ENCODE measurements around the gene DIAPH2.

The DIAPH2 gene

DNA sequence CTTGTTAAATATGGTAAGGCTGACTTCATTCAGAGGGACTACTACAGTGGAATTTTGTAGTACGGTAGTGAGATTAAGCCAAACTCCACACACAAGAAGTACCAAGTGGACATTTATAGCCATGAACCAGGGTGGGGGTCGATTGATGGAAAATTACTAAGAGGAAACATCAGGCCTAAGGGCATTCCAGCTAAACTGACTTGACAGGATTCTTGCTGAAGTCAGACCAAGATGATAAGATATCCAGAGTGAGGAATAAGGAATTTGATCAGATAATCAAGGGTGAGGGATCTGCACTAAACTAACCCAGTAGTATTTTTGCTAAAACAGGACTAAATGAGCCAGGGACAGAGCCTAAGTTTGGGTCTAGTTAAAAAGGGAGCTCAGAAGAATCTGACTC, 796.6 kb downstream of the DIAPH2 start:
- no peak for DNase-seq (ENCODE audit: low read depth in 2 of 2)

DNA sequence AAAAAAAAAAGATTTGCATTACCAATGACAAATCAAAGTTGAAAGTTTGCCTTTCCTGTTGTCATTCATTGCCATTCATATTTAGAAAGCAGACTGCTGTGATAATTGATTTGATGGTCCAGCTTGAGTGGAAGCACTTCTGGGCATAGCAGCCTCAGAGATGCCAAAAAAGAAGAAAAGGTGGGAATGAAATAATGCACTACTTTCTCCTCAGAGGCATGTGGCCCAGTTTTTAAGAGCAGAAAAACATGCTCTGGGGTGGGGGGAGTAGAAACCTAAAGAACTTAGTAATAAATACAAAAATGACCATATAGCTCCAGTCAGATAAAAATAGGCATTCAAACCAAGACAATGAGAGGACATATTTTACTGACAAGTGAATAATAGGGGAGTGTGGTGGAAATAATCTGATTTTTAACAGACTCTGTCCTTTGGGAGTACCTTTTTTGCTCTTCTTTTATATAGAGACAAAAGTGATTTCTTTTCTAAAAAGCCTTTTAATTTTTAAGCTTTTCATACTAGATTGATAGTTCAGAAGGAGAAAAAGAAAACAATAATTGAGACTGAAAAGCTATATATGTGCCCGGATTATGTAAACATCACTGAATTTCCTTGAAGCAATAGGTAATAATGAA, 798.1 kb downstream of the DIAPH2 start:
- no peak for DNase-seq (ENCODE audit: low read depth in 2 of 2)

DNA sequence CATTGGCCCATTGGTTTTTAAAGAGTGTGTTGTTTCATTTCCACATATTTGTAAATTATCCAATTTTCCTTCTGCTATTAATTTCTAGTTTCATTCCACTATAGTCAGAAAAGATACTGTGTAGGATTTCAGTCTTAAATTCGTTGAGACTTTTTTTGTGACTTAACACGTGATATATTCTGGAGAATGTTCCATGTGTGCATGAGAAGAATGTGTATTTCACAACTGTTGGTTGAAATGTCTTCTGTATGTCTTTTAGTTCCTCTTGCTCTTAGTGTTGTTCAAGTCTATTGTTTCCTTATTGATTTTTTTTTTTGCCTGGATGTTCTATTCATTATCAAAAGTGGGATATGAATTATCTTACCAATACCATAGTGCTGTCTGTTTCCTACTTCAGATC, 806.0 kb downstream of the DIAPH2 start:
- no peak for DNase-seq (ENCODE audit: low read depth in 2 of 2)

DNA sequence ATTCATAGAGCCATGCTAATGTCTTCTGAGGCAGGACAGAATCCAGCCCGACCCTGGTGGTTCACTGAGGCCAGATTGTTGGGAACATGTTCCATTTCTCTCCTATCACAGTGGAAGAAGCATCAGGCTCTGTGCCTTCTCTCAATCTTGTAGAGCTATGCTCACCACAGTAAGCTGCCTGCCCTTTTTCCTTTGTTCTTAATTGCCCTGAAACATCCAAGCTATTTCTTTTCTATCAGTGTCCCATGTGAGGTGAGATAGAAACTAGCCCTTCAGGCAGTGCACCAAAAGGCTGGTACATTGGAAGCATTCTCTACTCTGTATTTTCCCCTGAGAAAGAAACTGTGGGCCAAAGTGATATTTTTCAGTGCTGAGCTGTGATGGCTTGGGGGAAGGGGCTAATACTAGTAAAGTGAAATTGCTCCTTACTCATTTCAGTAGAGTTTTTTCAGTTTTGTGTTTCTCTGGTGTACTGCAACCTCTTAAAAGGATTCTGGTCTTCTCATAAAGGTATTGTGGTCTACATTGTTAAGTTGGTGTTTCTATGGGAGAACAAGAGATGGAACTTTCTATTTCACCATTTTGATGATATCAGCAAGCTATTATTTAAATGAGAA, 810.2 kb downstream of the DIAPH2 start:
- no peak for DNase-seq (ENCODE audit: low read depth in 2 of 2)

DNA sequence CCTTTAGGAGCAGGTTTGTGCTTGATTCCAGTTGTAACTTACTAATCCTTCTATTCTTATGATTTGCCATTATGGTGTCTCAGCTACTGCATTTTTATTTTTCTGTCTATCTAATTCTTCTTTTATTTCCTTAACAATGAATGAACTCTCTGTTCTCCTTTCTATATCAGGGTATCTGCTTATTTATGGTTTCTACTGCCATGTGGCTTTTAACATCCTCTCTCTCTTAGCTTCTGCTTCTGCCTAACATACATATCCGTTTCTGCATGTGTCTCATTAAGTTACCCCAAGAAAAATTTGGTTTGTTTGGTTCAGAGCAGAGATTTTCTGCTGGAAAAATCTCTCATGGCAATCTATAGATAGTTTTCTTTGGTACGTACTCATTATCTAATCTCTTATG, 813.5 kb downstream of the DIAPH2 start:
- DNase-seq (ENCODE audit: low read depth in 2 of 2): no peak

DNA sequence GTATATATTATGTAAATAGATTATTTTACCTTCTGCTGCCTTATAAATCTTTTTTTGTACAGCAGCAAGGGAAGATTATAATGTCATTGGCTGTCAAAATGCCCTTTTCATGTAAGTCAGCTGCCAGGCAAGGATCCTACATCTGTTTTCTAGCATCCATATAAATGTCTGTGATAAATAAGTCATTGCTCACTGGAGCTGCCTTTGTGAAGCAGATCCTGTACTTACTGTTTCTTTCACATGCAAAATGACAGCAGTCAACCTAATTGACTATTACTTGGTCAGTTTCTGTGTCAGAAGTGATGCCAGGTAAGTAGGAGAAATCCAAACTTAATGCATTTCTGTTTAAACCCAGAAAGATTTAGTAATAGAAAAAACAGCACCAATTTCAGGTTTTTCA, 819.8 kb downstream of the DIAPH2 start:
- no peak for DNase-seq (ENCODE audit: low read depth in 2 of 2)

DNA sequence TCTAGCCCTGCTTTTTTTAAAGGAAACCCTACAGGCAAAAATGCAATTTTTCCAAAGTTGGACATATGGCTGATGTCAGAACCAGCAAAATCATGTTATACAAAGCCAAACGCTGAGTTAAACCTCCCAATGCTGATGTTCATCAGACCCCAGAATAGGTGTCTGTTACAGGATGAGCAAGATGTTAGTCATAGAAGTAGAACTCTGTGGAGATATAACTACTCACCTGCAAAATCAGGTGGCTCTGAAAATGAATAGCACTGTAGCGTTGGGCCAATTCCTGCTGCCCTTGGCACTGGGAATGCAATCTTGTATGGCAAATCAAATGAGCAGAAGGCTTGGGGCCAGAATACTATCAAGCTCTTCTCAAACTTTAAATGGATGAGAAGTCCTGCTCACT, 833.1 kb downstream of the DIAPH2 start:
- no peak for DNase-seq (ENCODE audit: low read depth in 2 of 2)

DNA sequence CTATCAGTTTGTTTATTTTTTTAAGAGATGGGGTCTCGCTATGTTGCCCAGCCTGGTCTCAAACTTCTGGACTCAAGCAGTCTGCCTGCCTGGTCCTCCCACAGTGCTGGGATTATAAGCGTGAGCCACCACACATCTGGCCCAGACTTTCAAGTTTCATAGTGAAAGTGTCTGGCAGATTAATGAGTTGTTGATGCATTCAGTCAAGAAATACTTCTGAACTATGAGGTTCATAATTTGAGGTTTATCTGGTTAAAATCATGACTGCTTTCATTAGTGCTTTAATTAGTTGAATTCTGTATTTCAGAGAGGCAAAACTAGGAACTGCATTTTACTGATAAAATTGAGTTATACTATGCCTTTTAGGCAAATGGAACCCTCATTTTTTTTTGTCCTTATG, 837.7 kb downstream of the DIAPH2 start:
- no peak for DNase-seq (ENCODE audit: low read depth in 2 of 2)

DNA sequence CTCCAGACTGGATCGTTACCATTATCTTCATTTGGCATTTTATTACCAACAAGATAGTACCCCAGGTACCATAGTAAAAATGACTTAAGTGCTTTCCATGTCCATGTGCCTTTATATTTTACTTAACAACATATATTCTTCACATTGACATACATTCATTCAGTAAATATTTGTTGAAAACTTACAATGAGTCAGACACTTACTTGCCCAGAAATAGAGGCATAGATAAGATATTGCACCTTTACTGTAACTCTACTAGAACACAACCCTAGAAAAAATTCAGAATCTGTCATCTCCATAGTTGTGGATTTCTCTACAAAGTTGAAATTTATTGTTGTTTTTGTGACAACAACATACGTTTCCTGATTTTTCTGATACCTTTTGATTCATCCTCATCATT, 839.7 kb downstream of the DIAPH2 start:
- no peak for DNase-seq (ENCODE audit: low read depth in 2 of 2)

DNA sequence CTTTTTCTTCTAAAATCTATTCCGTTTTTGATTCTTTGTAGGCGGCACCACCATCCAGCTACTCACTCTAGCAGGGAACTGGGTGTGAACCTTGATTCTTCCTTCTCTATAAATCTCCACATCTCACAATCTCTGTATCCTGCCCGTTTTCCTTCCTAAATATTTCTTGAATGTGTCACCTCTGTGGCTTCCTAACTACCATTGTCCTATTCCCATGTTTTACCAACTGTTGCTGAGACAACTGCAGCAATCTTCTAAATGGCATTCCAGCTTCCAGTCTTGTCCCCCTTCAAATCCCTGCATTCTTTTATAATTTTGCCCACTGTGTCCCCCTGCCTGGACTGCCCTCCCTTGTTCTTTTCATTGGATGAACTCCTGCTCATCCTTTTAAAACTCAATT, 840.4 kb downstream of the DIAPH2 start:
- DNase-seq (ENCODE audit: low read depth in 2 of 2): no peak

DNA sequence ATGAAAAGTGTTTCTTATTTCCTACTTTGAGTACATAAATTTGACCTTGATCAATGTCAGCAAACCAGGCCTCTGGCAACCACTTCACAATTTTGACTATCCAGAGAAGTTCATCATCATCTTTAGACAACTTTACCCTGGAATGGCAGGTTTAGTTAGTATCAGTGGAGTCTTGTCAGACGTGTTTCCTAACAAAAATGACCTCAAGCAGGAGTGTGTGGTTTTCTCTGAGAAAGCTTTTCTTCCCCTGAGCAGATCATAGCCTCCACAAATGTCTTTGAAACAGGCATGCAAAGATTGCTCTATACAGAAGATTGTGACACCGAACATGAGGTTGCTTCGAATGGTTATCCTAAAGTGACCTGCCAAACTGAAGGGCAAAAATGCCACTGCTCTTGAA, 841.3 kb downstream of the DIAPH2 start:
- DNase-seq (ENCODE audit: low read depth in 2 of 2): no peak

DNA sequence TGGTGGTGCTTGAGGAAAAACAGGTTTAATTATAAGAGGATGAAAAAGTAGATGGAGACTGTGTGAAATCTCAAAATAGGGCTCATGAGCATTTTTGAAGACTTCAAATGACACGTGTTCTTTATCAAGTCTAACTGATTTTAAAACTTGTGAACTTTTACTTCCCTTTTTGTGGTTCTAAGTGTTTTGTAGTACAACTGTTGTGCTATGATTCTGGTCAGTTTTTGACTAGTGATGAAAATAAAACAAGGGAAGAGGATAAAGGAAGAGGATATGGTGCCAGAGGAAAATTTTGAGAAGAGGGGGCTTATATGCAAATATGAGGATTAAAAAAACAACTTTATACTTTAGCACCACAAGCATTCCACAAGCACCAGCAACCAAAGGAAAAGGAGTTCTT, 843.1 kb downstream of the DIAPH2 start:
- no peak for DNase-seq (ENCODE audit: low read depth in 2 of 2)

DNA sequence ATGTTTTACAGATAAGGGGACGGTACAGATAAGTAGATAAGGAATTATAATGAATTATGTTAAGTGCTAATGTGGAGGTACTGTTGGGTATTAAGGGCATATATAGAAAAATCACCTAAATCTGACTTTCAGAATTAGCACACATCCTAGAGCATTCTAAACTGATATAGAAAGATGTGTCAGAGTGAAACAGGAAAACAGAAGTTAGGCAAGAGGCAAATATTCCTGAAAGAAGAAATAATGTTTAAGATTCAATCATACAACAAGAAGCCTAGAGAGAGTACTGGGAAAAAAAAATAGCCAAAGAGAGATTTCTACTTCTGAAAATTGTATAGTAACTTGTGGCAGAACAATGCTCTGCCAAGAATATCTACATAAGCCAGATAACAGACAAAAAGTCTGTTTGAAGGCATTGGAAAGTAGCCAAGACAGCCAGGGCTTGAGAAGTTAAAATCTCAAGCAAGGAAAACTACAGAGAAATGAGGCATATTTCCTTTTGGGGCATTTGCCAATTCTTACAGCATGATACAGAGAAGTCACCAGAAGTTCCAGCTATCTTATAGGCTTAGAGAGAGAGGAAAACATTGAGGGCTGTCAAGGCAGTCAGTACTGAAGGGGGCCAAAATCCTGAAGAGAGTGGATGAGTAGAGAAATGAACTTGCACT, 845.0 kb downstream of the DIAPH2 start:
- no peak for DNase-seq (ENCODE audit: low read depth in 2 of 2)

DNA sequence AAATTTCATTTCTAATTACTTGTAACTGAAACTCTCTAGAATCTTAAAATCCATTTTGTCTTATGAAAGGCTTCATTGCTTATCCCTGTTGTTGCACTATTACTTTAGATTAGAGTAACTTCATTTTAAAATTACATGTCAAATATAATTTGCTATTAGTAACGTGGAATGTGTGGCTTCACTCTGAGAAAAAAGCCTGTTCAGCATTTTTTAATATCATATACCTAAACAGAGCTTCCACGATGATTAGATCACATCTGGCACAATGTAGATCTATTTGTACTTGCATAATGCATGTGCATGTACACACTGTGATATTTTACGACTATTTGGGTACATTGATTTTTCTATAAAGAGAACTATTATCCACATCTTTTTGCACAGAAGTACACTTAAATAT, 847.2 kb downstream of the DIAPH2 start:
- no peak for DNase-seq (ENCODE audit: low read depth in 2 of 2)

DNA sequence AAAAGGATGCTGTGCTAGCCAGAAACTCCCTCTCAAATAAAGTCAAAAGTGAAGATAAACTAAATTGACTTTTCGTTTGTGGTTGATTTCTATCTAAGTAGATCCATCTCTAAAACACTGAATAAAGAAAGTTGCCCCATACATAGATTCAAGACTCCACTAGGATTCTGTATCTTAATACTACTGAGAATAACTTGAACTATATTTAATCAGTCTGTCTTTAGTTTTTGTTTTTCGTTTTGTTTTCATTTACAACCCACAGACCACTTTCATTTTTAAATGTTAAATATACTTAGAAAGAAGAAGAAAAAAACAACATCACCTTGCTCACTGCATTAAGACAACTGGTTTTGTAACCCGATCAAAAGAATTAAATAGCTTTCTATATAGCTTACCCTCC, 854.1 kb downstream of the DIAPH2 start:
- no peak for DNase-seq (ENCODE audit: low read depth in 2 of 2)

DNA sequence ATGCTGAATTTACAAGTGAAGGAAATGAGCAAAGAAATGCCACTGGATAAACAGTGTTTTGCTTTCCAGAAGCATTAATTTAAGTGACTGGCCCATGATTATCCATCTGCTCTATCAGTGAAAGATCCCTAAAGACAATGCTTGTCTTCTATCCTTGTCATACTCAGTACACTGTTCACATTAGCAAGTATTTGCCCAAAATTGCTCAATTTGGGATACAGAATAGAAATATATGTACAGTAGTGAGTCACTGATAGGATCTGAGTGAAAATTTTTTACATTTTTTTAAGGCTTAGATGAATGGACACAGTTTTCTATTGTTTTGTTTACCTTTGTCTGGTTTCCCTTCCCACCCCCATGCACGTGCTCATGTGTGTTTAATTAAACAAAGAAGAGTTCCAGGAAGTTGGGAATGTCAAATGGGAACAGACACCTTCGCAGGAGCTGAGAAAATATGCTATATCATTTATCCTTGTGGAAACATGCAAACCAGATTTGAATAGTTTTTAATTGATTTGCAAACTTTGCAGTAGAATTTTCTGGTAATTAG, 855.4 kb downstream of the DIAPH2 start:
- DNase-seq (ENCODE audit: low read depth in 2 of 2): no peak

DNA sequence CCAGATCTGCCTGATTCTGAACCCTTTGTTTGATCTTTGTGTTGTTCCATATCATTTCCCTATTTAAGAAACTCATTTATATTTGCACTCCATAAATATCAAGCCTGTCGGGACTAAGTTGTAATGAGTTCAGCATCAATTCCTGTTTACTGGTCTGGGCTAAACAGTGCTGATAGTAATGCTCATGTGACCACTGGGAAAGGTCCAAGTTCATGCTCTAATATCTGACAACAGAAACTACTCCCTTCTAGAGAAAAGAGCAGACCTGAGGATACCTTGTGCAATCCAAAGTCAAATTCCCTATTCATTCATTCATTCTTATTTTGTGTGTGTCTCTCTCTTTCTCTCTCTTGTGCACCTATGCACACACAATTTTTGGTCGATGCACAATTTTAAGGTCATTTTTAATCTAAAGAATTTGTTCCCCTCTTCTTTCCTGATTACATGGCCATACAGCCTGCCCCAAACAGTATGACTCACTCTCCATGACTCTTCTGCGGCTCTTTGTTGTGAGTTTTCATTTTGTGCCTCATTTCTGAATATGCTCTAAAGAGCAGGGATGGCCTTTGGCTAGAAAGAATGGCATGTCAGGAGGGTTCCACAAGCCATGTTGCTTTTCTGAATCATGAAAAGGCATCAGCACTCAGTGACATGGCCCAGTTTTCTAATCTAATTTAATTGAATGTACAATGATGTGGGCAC, 863.4 kb downstream of the DIAPH2 start:
- DNase-seq (ENCODE audit: low read depth in 2 of 2): no peak

DNA sequence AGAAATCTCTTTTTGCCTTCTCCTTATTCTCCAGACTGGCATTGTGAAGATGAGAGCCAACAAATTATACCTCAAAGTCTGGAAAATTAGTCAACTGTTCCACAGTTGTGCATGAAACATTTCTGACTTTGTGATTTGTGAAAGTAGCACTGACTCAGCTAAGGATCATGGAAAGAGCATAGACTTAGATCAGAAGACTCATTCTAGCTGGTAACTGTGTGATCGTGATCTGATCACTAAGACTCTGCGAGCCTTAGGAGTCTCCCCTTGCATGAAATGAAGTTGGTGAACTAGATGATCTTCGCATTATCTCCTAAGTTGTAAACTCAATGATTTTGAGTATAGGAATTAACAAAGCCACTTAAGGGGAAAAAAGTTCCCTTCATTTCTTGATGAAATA, 867.2 kb downstream of the DIAPH2 start:
- no peak for DNase-seq (ENCODE audit: low read depth in 2 of 2)

DNA sequence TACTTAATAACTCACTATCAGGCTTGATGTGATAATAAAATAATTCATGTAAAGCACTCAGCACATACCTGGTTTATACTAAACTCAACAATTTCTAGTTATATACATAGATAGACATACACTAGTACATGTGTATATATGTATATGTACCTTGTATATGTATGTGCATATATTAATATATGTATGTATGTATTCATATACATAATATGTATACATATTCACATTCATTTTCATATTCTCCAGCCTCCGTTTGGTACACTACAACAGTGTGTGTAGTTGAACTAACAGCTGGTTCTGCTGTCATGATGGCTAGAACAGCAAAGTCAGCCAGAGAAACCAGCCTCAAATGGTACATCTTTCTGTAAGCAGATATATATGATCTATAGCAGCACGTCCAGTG, 869.2 kb downstream of the DIAPH2 start:
- no peak for DNase-seq (ENCODE audit: low read depth in 2 of 2)

DNA sequence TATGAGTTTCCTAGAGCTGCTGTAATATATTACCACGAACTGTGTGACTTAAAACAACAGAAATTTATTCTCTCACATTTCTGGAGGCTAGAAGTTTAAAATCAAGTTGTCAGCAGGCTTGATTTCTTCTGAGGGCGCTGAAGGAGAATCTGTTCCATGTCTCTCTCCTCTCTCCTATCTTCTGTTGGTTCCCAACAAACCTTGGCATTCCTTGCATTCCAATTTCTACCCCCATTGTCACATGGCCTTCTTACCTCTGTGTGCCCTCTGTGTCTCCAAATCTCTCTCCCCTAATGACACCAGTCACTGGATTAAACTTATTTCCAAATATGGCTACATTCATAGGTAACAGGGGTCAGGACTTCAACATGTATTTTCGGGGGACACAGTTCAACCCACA, 871.7 kb downstream of the DIAPH2 start:
- DNase-seq (ENCODE audit: low read depth in 2 of 2): no peak

DNA sequence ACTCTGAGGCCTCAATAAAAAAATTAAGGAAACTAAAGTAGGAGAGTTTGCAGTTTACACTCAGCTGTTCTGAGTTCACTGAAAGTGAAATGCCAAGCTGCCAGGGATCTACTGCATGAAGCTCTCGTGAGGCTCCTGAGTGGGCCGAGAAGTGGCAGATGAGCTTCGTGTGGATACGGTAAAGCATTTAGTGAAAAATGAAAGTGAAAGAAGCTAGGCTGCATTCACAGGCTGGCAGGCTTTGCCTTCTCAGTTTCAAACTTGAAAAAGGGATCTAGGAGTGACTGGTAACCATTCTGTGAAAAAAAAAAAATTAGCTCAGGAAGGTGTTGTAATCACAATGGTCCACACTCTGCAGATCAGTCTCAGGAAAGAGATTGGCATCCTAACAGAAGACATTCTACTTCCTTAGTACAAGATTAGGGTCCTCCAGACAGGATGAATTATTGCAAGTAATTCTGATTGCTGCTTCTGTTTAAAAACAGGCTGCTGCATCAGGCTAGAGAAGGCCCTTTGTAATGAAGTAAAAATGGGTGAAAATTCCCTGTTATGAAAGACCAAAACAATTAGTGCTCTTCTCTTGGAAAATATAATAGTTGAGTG, 879.0 kb downstream of the DIAPH2 start:
- DNase-seq (ENCODE audit: low read depth in 2 of 2): peak; percentile 1 to 10

DNA sequence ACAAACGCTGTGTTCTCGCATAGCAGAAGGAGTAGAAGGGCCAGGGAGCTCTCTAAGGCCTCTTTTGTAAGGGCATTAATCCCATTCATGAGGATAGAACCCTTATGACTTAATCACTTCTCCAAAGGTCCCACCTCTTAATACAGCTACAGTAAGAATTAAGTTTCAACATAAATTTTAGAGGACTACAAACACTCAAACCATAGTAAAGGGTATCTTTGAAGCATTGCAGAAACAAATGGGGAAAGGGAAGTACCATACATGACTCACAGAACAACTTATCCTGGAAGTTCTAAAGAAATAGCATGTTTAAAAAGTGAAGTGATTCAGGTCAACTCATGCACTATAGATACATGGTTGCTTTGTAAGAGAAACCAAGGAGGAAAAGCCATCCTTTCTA, 879.9 kb downstream of the DIAPH2 start:
- DNase-seq (ENCODE audit: low read depth in 2 of 2): no peak

Measured in stimulated activated CD8-positive, alpha-beta memory T cell treated with anti-CD3 and anti-CD28 coated beads, Interleukin-15, amount 100 ng/mL, for 48 hours (primary cell).